HEK293 (cell line): ENCODE measurements around the gene MECR.

Source experiments
- GLI2 ChIP-seq: fragments of 450-650 bp; formaldehyde crosslinking; IDR thresholded peaks from 2 replicates; pipeline ENCODE4; 2017; ENCODE audit warnings: missing biosample characterization, missing genetic modification characterization, low read depth, borderline replicate concordance
- REPIN1 ChIP-seq: fragments of 450-650 bp; formaldehyde crosslinking; IDR thresholded peaks from 2 replicates; pipeline ENCODE4 v1.5.1; 2017; ENCODE audit warnings: missing biosample characterization, missing genetic modification characterization, low read depth
- SALL2 ChIP-seq: fragments of 450-650 bp; formaldehyde crosslinking; IDR thresholded peaks from 2 replicates; pipeline ENCODE4 v1.5.0; 2017; ENCODE audit warnings: missing biosample characterization, mild to moderate bottlenecking, missing genetic modification characterization, borderline replicate concordance
- SP7 ChIP-seq: fragments of 450-650 bp; formaldehyde crosslinking; IDR thresholded peaks from 2 replicates; pipeline ENCODE4 v1.5.1; 2016; ENCODE audit warnings: missing biosample characterization, missing genetic modification characterization
- YY1 ChIP-seq: fragments of 450-650 bp; formaldehyde crosslinking; IDR thresholded peaks from 2 replicates; pipeline ENCODE4 v1.5.1; 2018; ENCODE audit warnings: missing biosample characterization, missing genetic modification characterization
- ZBTB11 ChIP-seq: fragments of 450-650 bp; formaldehyde crosslinking; conservative IDR thresholded peaks from 2 replicates; pipeline ENCODE4 v1.5.1; 2016; ENCODE audit warnings: low read depth, missing biosample characterization, missing genetic modification characterization
- ZBTB20 ChIP-seq: fragments of 450-650 bp; formaldehyde crosslinking; IDR thresholded peaks from 2 replicates; pipeline ENCODE4 v1.5.1; 2016; ENCODE audit warnings: missing biosample characterization, missing genetic modification characterization
- ZBTB49 ChIP-seq: fragments of 450-650 bp; formaldehyde crosslinking; IDR thresholded peaks from 2 replicates; pipeline ENCODE4 v1.5.1; 2016; ENCODE audit warnings: missing biosample characterization, missing genetic modification characterization, low read depth
- ZBTB6 ChIP-seq: fragments of 450-650 bp; formaldehyde crosslinking; IDR thresholded peaks from 2 replicates; pipeline ENCODE4 v1.5.1; 2017; ENCODE audit warnings: missing biosample characterization, missing genetic modification characterization
- ZFP3 ChIP-seq: fragments of 450-650 bp; formaldehyde crosslinking; IDR thresholded peaks from 2 replicates; pipeline ENCODE4 v1.5.1; 2016; ENCODE audit warnings: low read depth, missing biosample characterization, missing genetic modification characterization
- ZIC2 ChIP-seq: fragments of 450-650 bp; formaldehyde crosslinking; IDR thresholded peaks from 2 replicates; pipeline ENCODE4 v1.5.1; 2016; ENCODE audit warnings: missing biosample characterization, missing genetic modification characterization
- ZNF114 ChIP-seq: fragments of 450-650 bp; formaldehyde crosslinking; IDR thresholded peaks from 2 replicates; pipeline ENCODE4 v1.5.0; 2017; ENCODE audit warnings: missing biosample characterization, missing genetic modification characterization
- ZNF121 ChIP-seq: fragments of 450-650 bp; formaldehyde crosslinking; IDR thresholded peaks from 2 replicates; pipeline ENCODE4 v1.5.1; 2016; ENCODE audit warnings: missing biosample characterization, missing genetic modification characterization
- ZNF211 ChIP-seq: fragments of 450-650 bp; formaldehyde crosslinking; IDR thresholded peaks from 2 replicates; pipeline ENCODE4 v1.5.1; 2016; ENCODE audit warnings: low read depth, missing biosample characterization, missing genetic modification characterization
- ZNF26 ChIP-seq: fragments of 450-650 bp; formaldehyde crosslinking; IDR thresholded peaks from 2 replicates; pipeline ENCODE4 v1.5.1; 2016; ENCODE audit warnings: missing biosample characterization, missing genetic modification characterization
- ZNF335 ChIP-seq: fragments of 450-650 bp; formaldehyde crosslinking; conservative IDR thresholded peaks from 2 replicates; pipeline ENCODE4 v1.5.1; 2016; ENCODE audit warnings: missing biosample characterization, missing genetic modification characterization
- ZNF341 ChIP-seq: fragments of 450-650 bp; formaldehyde crosslinking; IDR thresholded peaks from 2 replicates; pipeline ENCODE4; 2016; ENCODE audit warnings: low read depth, missing biosample characterization, missing genetic modification characterization
- ZNF394 ChIP-seq: fragments of 450-650 bp; formaldehyde crosslinking; IDR thresholded peaks from 2 replicates; pipeline ENCODE4 v1.5.1; 2016; ENCODE audit warnings: missing biosample characterization, missing genetic modification characterization, mild to moderate bottlenecking, moderate library complexity, borderline replicate concordance
- ZNF449 ChIP-seq: fragments of 450-650 bp; formaldehyde crosslinking; IDR thresholded peaks from 2 replicates; pipeline ENCODE4 v1.5.1; 2017; ENCODE audit warnings: missing biosample characterization, mild to moderate bottlenecking, missing genetic modification characterization, moderate library complexity
- ZNF501 ChIP-seq: fragments of 450-650 bp; formaldehyde crosslinking; IDR thresholded peaks from 2 replicates; pipeline ENCODE4 v1.5.1; 2016; ENCODE audit warnings: missing biosample characterization, missing genetic modification characterization
- ZNF561 ChIP-seq: fragments of 450-650 bp; IDR thresholded peaks from 2 replicates; pipeline ENCODE4 v1.5.1; 2018; ENCODE audit warnings: missing biosample characterization, missing genetic modification characterization, borderline replicate concordance
- ZNF596 ChIP-seq: fragments of 450-650 bp; IDR thresholded peaks from 2 replicates; pipeline ENCODE4 v1.5.0; 2018; ENCODE audit warnings: missing biosample characterization, mild to moderate bottlenecking, missing genetic modification characterization, moderate library complexity
- ZNF600 ChIP-seq: fragments of 450-650 bp; formaldehyde crosslinking; IDR thresholded peaks from 2 replicates; pipeline ENCODE4 v1.5.1; 2016; ENCODE audit warnings: missing biosample characterization, missing genetic modification characterization
- ZNF610 ChIP-seq: fragments of 450-650 bp; formaldehyde crosslinking; IDR thresholded peaks from 2 replicates; pipeline ENCODE4 v1.5.1; 2016; ENCODE audit warnings: missing biosample characterization, missing genetic modification characterization, borderline replicate concordance
- ZNF626 ChIP-seq: fragments of 450-650 bp; sonication (Bioruptor Pico); formaldehyde crosslinking; IDR thresholded peaks from 2 replicates; pipeline ENCODE4 v1.5.1; 2018; ENCODE audit warnings: missing biosample characterization, missing genetic modification characterization, inconsistent platforms
- ZNF664 ChIP-seq: fragments of 450-650 bp; formaldehyde crosslinking; IDR thresholded peaks from 2 replicates; pipeline ENCODE4 v1.5.1; 2016; ENCODE audit warnings: missing biosample characterization, missing genetic modification characterization
- ZNF677 ChIP-seq: fragments of 450-650 bp; IDR thresholded peaks from 2 replicates; pipeline ENCODE4 v1.5.0; 2018; ENCODE audit warnings: missing biosample characterization, mild to moderate bottlenecking, missing genetic modification characterization, moderate library complexity
- ZNF747 ChIP-seq: fragments of 450-650 bp; formaldehyde crosslinking; IDR thresholded peaks from 2 replicates; pipeline ENCODE4 v1.5.1; 2016; ENCODE audit warnings: missing biosample characterization, missing genetic modification characterization
- ZSCAN30 ChIP-seq: fragments of 450-650 bp; IDR thresholded peaks from 2 replicates; pipeline ENCODE4 v1.5.1; 2018; ENCODE audit warnings: missing biosample characterization, mild to moderate bottlenecking, missing genetic modification characterization, moderate library complexity

The MECR gene

GRCh38 chr1:29181413-29182225 lies 49.1 kb downstream of the MECR start, which contains the start of gene SRSF4 (continued):
- peak; percentile 44; the same call in 1 of the 2 replicates for TF ChIP-seq ZNF449 (tag by site-specific recombination)
- no peak for TF ChIP-seq ZFP3 (tag by site-specific recombination)
- no peak for TF ChIP-seq ZBTB49 (tag by site-specific recombination)
- peak; percentile 92 for TF ChIP-seq ZNF501 (tag by site-specific recombination)
- peak; percentile 75 for TF ChIP-seq ZNF610
- TF ChIP-seq ZNF114 (tag by site-specific recombination) = no peak
- 0 out of 2 replicates have a peak, but pooled peaks have one; percentile 22 for TF ChIP-seq ZNF677
- no peak; the same call in 1 of the 2 replicates for TF ChIP-seq GLI2
- TF ChIP-seq ZNF211 (tag by site-specific recombination) = no peak
- TF ChIP-seq ZNF596 = no peak; the same call in 1 of the 2 replicates
- TF ChIP-seq ZNF600 (tag by site-specific recombination) = no peak; the same call in 1 of the 2 replicates
- TF ChIP-seq ZNF561 (tag by site-specific recombination) = peak; percentile 50; the same call in 1 of the 2 replicates
- no peak; the same call in 1 of the 2 replicates for TF ChIP-seq ZNF341
- TF ChIP-seq SALL2 (tag by site-specific recombination) = no peak
- no peak for TF ChIP-seq REPIN1 (tag by site-specific recombination)
- TF ChIP-seq ZNF26 (tag by site-specific recombination) = no peak
- TF ChIP-seq ZNF626 (tag by site-specific recombination) = no peak; the same call in 1 of the 2 replicates
- peak; percentile 84 for TF ChIP-seq ZNF335
- peak; percentile 49 for TF ChIP-seq ZSCAN30 (tag by site-specific recombination)
- TF ChIP-seq ZNF121 (tag by site-specific recombination) = 0 out of 2 replicates have a peak, but pooled peaks have one; percentile 48
- no peak for TF ChIP-seq ZNF664
- peak; percentile 97 for TF ChIP-seq YY1 (tag by site-specific recombination)
- TF ChIP-seq ZNF747 (tag by site-specific recombination) = no peak
- peak; percentile 95 for TF ChIP-seq ZBTB11 (tag by site-specific recombination)
- peak; percentile 98 for TF ChIP-seq ZBTB6 (tag by site-specific recombination)
- peak; percentile 27; the same call in 1 of the 2 replicates for TF ChIP-seq ZNF394 (tag by site-specific recombination)
- peak; percentile 46; the same call in 1 of the 2 replicates for TF ChIP-seq ZIC2
- TF ChIP-seq ZBTB20 = 0 out of 2 replicates have a peak, but pooled peaks have one; percentile 30
- peak; percentile 82 for TF ChIP-seq SP7 (tag by site-specific recombination)
